HG03575 (cell line): ENCODE measurements around the gene RNF39.

Source experiments
- ATAC-seq: cut with Tn5 transposase; IDR thresholded peaks from one replicate; pipeline ENCODE4 v1.9.1; 2021; ENCODE audit not compliant: unreplicated experiment, insufficient number of reproducible peaks, low FRiP score; ENCODE audit errors: extremely low read depth

The RNF39 gene

DNA sequence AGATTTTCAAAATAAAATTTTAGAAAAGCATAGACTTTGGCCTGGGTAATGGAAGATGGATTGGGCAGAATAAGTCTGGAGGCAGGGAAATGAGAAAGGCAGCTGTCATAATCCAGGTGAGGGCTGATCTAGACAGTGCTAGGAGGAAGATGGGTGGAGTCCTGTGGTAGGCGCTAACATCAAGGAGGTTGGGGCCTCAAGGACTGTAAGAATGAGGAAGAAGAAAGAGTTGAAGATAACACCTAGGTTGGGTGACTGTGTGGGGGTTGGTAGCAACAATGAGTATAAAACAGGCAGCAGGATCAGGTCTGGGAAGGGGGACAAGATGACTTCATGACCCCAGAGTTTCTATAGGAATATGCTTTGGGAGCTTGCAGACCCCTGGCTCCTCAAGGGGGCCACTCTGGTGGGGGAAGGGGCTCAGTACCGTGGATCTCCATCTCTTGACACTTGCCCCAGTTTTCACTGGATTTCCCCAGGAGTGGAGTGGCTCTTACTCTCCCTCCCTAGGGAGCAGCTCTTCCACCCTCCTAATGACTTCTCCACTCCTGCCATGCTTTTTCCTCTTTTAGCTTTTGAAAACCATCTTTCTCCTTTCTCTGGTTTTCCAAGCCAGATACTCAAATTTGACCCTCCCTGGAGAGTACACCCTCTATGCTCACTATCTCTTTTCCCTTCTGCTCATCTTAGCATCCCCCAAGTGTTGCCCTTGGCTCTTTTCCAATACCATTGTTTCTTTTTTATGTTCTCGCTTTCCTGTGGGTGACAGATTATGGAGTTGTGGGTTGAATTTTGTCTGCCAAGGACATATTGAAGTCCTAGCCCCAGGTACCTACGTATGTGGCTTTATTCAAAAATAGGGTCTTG is 22.6 kb upstream of the RNF39 start:
- no peak for ATAC-seq

DNA sequence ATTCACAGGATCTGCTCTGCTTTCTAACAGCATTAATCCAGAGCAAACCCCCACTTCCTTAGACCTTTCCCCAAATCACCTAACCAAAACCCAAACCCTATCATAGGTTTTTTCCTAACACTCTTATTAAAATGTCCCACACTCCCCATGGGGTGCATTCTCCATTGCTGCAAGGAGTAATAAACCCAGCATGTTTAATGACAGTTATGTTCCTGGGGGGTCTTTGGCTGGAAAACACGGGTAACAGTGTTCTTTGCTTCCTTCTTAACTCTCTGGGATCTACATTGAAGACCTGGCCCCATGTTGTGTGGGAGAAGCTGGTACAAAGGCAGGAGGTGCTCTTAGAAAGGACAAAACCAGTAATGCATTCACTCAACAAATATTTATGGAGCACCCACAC is 21.3 kb upstream of the RNF39 start:
- no peak for ATAC-seq

DNA sequence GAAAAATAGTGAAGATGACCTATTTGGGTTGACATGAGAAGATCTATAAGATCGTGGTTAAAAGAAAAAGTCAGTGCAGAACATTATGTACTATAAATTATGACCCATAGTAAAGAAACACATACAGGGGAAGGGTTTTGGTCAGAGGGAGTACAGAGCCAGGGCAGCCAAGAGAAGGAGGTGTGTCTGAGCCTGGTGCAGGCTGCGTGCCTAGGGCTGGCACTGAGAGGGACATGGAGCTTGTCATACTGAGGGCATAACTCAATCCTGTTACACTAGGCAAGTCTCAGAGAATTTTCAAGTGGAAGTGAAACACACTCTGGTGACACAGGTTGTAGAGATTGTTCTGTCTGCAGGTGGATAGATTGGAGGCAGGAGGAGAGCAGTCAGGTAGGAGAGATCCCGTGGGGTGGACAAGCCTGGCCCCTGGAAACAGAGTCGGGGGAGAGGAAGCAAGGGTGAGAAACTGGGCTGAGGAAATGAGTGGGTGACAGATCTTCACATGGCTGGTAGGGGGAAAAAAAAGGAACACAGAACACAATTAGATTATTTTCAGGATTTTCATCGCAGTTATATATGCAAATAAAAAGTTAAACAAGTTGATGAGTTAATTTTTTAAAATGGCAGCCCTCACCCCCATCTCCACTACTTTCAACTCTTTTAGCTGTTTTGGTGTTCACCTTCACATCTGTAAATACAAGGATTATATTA is 18.5 kb upstream of the RNF39 start:
- no peak for ATAC-seq

DNA sequence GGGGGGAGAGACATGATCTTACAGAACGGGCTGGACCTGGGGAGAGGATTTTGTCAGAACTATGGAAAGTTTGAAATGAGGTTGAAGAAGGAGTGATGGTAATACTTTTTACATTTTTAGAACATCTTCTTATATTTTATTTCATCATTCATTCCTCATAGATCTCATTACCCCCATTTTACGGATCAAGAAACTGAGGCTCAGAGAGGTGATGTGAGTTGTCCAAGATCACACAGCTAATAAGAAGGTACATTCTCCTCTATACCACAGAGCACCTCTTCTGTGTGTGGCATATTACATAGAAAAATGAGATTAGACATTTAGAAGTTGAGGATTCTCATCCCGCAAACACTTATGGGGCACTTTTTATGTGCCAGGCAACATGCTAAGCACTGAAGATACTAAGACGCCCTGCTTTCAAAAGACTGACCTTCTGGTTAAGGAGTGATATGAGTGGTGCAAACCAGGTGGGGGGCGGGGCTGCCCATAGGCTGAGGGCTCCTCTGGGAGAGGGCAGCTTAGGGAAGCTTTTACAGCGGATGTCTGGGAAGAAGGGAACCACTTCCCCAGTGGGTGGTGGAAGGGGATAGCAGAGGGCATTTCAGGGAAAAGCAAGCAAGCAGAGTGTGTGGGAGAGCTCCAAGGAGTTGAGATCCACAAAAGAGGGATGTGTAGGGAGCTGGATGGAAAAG is 17.4 kb upstream of the RNF39 start:
- no peak for ATAC-seq

DNA sequence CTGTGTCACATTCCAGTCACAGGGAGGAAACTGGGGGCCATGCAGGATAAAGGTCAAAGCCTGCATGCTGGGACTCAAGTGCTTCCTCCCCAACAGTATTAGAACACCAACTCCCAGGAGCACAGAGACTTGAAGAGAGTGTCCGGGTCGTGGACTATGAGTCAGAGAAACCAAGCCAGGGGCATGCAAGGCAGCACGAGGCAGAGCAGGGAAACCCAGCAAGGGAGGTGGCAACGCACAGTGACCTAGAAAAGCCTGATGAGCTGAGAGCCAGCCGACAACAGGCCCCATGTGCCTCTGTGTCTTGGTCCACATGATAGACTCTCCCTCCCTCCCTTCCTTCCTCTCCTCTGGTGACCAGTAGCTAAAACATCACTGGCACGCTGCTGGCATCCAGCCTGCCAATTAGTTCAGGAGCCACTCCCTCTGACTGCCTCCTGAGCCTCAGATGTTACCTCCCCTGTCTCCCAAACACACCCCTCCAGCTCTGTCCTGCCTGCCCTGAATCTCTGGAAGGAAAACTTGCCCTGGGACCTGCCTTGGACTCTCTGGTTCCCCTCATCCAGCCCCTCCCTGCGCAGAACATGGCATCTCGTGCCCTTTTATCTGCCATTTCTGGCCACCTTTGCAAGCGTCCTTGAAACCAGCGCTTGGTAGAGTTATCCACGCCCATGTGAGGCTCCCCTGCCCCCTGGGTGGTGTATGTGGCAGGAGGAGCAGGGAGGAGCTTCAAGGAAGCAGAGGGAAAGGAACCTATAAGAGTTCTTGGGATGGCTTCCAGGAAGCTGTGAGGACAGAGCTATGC is 16.2 kb upstream of the RNF39 start:
- no peak for ATAC-seq

DNA sequence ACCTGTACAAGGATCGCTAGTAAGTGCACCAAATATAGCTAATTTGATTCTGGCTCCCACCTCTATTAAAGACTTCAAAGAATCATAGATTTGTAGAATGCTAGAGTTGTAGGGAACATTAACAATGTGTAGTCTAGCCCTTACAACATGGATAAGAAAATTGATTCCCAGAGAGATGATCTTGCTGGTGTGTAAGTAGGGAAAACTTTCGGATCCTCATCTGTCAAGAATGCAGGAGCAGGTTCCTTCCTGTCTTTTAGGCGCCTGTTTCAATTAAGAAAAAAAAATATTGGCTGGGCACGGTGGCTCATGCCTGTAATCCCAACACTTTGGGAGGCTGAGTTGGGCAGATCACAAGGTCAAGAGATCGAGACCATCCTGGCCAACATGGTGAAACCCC is 12.3 kb upstream of the RNF39 start:
- ATAC-seq: no peak

DNA sequence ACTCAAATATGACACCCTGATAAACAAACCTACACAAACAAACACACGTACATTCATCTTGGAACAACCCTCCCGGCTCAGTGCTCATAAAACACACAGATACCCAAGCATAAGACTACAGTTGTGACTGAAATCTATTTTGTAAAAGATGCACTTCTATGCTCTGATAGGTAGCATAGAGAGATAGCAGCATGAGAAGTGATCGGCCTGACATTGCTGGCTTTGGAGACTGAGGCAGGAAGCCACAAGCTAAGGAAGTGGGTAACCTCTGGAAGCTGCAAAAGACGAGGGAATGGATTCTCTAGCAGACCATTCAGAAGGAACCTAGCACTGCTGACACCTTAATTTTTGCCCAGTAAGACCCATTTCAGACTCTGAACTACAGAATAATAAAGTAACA is 1.6 kb upstream of the RNF39 start:
- ATAC-seq: no peak

DNA sequence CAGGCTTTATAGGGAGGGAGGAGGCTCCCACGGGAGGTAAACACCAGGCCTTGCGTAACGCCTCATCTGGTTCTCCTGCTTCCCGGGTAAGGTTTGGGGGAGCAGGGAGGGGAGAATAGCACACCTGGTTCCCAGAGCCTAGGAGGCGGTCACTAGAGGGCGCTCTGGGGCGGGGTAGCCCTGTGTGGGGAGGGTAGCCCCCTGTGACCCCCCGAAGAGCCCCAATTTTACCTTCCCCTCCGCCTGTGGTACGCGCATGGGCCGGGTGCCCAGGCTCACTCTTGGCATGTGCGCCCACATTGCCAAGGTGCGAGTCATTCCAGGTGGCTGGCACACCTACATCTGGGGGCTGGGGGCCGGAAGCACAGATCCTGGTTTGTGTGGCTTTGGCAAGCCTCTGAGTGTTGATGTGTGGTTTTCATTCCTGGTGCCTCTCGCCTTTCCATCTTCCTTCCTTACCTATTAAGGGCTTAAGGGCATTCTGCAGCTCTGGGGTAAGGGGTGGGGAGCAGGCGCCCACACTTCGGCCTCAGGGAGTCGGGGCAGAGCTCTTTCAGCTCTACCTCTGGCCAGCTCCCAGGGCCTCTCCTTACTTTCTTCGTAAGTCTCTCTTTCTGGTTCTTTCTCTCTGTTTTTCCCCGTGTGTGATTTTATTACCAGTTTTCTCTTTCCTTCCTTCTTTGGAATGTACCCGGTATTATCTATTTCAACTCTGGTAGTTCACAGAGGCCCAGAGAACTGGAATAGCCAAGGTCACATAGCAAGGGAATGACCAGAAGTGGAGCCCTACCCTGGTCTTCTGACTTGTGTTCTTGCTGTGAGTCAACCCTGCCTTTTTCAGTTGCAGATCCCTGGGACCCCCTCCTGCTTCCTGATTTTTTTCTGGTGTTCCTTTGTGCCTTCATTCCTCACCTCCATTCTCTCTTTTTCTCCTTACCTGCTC is 492 bp upstream of the RNF39 start:
- ATAC-seq: no peak

DNA sequence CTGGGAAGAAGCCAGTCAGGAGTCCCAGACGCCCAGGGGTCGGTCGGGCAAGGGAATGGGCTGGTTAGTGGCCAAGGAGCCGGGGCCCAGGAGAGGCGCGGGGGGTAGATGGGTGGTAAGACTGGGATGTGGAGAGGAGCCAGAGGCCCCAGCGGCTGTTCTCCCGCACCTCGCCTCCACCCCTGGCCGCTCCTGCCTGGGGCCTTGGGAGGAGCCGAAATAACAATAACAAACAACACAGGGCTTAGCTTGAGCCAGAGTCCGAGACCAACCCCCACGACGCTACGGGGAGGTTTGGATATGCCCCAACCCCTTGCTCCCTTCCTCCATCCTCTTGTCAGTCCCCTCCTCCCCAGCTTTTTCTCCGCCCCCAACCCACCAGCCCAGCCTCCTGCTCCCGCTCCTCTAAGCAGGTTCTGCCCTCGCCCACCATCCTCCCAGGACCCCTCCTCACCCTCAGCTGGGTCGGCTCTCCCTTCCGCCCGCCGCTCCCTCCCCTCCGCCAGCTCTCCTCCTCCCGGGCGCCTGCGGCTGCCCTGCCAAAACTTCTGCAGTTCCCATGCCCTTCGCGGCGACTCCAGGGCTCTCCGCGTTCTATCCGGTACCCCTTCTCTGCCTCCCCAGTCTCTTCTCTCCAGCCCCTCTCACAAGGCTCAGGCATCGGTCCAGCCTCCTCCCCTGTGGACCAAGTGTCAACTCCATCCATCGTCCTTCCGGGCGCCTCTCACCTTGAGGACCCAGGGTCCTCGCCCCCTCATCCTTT is 1.1 kb downstream of the RNF39 start:
- ATAC-seq: no peak

DNA sequence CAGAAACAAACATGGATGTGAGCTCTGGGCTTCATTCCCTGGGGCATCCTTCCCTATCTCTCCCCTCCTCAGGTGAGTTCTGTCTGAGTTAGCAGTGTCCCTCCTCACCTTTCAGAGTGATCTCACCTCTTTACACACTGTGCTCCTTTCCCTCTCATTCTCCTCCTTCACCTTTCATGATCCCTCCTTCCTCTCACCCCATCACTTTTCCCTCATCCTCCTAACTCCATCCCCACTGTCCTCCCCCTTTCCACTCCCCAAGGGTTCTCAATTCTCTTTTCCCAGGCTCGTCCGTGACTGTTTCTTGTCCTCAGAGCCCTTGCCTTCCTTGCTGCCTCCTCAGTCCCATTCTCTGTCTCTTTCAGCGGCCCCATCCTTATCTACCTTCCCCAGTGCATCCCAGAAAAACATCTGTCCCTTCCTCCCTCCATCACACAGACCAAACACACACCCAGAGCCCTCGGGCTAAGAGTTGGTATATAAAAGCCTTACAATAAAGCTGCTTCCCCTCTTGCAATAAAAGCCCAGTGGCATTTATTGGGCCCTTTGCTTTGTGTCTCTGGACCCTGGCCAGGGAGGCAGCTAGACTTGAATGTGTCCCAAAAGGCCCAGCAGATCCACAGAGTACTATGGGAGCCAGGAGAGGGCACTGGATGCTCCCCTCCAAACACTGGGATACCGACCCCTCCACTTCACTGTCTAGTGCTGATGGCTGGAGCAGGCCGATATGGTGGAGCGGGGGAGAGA is 1.9 kb downstream of the RNF39 start:
- ATAC-seq: no peak

DNA sequence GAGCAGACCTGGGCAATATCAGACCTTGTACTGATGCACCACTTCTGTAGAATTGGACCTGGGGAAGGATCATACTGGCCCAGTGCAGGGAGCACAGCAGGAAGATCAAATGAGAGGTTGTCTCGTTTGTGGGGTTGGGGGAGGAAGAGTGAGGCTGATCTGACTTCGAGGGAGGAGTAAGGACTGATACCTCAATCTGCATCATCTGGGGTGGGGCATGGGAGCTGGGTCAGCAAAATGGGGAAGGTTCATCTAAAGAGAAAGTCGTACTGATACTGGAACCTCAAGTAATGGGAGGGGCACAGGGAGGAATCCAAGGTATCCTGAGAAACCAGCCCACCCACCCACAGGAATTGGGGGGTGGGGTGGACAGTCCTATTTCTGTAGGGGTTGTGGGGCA is 3.7 kb downstream of the RNF39 start:
- ATAC-seq: no peak

DNA sequence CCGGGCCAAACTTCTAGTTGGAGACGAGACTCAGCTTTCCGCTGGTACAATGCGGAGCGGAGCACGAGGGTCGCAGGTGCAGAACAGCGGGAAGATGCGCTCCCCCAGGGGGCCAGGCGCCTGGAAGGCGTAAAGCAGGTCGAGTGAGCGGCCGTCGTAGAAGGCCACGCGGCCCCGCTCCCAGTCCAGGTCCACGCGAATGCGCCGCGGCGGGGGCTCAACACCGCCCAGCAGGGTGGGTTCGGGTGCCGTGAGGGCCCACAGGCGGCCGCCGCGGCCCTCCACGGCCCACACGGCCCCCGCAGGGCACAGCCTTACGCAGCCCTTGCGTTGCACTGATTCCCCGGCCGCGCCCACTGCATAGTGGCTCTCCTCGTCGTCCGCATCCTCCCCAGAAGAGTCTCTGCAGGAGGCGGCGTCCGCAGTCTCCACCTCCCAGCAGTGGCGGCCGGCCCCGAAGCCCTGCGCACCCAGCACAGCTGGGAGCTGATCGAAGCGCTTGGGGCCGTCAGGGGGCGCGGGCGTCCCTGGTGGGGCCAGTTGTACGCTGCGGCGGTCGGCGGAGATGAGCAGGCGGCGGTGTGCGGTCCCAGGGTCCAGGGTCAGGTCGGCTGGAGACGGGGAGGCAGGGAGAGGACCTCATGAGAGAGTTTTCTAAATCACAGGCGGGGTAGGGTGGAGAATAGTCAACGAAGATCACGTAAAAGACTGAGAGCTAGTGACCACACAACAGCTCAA is 4.3 kb downstream of the RNF39 start:
- ATAC-seq: no peak

DNA sequence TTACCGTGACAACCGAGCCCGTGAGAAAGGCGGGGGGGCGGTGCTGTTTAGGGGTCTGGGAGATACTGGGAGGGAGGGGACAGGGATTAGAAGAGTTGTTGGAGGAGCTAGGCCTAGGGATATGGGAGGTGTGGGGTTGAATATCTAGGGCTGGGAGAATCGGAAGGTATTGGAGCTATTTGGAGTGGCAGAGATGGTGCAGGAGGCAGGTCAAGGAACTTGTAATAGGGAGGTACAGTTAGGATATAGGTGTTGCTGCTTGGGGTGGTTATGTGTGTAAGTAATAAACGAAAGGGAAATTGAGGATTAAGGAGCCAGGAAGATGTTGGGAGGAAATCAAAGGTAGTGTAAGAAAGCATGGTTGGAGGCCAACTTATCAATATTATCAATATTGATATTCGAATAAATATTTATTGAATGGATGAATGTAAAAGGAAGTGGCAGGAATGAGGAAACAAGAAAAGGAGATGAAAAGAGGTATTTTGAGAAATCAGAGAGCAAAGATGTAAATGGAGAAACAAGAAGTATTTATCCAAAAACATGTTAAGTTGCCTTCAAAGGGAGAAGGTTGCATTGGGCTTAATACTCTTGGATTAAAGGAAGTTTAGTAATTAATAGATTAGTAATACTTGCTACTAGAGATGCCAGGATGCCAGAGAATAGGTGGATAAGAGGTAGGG is 8.0 kb downstream of the RNF39 start:
- no peak for ATAC-seq

DNA sequence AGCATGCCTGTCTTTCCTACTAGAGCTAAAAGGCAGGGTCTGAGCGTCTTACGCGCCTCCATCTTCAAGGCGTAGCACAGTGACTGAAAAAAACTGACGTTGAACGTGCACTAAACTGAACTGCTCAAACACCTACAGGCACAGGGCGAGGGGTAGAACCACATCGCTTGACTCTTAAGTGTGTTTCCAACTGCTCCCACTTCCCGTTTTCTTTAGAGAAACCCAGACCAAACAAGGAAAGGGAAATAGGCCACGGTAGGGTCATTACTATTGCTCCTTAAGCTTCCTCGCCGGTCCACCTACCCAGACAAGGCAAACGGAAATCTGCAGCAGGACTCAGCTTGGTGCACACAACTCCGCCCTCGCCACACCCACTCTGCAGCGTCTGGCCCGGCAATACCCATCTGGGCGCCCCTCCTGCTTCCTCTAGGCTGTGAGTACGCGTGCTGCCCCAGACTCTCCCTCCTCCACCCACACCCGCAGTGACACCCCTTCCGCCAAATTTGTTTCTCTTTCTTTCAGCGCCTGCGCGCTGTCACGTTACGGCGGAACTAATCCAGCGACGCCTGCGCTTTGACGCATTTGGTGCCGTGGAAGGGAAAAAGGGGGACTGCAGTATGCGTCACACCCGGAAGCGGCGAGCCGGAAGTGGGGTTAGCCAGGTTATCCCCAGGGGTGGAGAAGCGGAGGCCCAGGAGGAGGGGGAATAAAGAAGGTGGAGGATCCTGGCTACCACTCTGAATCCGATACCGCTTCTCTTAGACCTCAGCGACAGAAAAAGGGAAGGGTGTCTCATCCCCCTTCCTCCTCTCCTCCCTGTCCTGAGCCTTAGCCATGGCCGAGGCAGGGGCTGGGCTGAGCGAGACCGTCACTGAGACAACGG is 8.8 kb downstream of the RNF39 start, which contains the start of gene PPP1R11:
Gene PPP1R11, plus strand, starts transcription at position 622 of the 883 bp plus-strand sequence. Its CDS starts 213 bp downstream, at position 835.
- ATAC-seq: peak; percentile 81

DNA sequence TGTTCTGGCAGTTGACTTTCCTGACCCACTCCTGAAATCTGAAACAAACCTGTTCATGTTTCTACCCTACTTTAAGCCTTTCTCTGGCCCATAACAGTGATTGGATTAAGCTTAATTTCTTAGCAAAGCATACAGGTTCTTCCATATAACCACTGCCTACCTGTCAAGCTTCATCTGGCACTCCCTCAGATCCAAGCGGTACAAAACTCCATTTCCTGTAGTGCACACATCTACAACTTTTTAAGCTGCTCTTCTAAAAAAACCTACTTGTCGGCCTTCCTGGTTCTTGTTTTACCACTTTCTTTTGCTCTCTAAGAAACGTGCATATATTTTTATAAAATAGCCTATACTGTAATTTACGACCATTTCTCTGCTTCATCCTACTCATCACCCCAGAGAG is 9.5 kb downstream of the RNF39 start:
- no peak for ATAC-seq
